GM20000 (cell line): ENCODE measurements around the gene VWA1.

Experiments used
- DNase-seq: peaks from one replicate; pipeline ENCODE4 v3.0.0; 2012; ENCODE audit warnings: low spot score
- CTCF ChIP-seq: IDR thresholded peaks from 2 replicates; pipeline ENCODE4 v1.5.1; 2012; ENCODE audit warnings: mild to moderate bottlenecking, control low read depth; ENCODE audit errors: extremely low read depth, missing control alignments

The VWA1 gene

GRCh38 chr1:1432951-1433803, 2.3 kb upstream of the VWA1 start:
- no peak for TF ChIP-seq CTCF

GRCh38 chr1:1433804-1434130, 1.7 kb upstream of the VWA1 start:
- no peak for TF ChIP-seq CTCF
- DNase-seq = no peak

More at GRCh38 chr1:1432951-1433803, 2.3 kb upstream of the VWA1 start:
- peak; percentile 47 for DNase-seq

- no peak for TF ChIP-seq CTCF
- peak; percentile 53 for DNase-seq
Measured at GRCh38 chr1:1434131-1434823, 1.2 kb upstream of the VWA1 start.

- peak; percentile 48 for DNase-seq
- TF ChIP-seq CTCF = no peak
Measured at GRCh38 chr1:1434824-1435105, 725 bp upstream of the VWA1 start.

GRCh38 chr1:1435911-1436629, 580 bp downstream of the VWA1 start:
- TF ChIP-seq CTCF = no peak
- DNase-seq = peak; percentile 44

- peak; percentile 46 for DNase-seq
- TF ChIP-seq CTCF = no peak
Measured at GRCh38 chr1:1436630-1437032, 1.1 kb downstream of the VWA1 start.
